GM13977 (cell line): ENCODE data around the gene CRELD2.

Experiments
- DNase-seq: peaks from one replicate; pipeline ENCODE4 v3.0.0; 2012; ENCODE audit warnings: low spot score
- CTCF ChIP-seq: IDR thresholded peaks from 2 replicates; pipeline ENCODE4 v1.5.1; 2012; ENCODE audit warnings: mild to moderate bottlenecking, control low read depth; ENCODE audit not compliant: insufficient read depth; ENCODE audit errors: extremely low read depth, missing control alignments
- in situ Hi-C: fragments of 300-500 bp; cut with MboI; formaldehyde crosslinking; loops from one replicate; pipeline ENCODE4 v1.12.0; 2022; ENCODE audit warnings: low sequenced_read_pairs, low pct_unique_long_range_greater_than_20kb, mixed read lengths, inconsistent platforms; ENCODE audit not compliant: unreplicated experiment

Gene CRELD2

GRCh38 chr22:49928185-49928495 is 9.7 kb downstream of the CRELD2 start:
- no peak for DNase-seq
- in situ Hi-C loops = loop anchor here (25.0 kb wide), 1 partner anchor 109 kb away; no protein-coding TSS in a partner anchor
- no peak for TF ChIP-seq CTCF

GRCh38 chr22:49928555-49929210 is 10.2 kb downstream of the CRELD2 start:
- in situ Hi-C loops = loop anchor here (25.0 kb wide), 1 partner anchor 109 kb away; no protein-coding TSS in a partner anchor
- no peak for DNase-seq
- TF ChIP-seq CTCF = no peak

- DNase-seq = peak; percentile 90
These were observed 11.0 kb downstream of the CRELD2 start for GRCh38 chr22:49929211-49929979.

GRCh38 chr22:49929994-49930575 is 11.7 kb downstream of the CRELD2 start:
- no peak for DNase-seq
- TF ChIP-seq CTCF = no peak
- in situ Hi-C loops = loop anchor here (25.0 kb wide), 1 partner anchor 107 kb away; no protein-coding TSS in a partner anchor

More at GRCh38 chr22:49929211-49929979, 11.0 kb downstream of the CRELD2 start:
- peak; percentile 95 for TF ChIP-seq CTCF
- in situ Hi-C loops = loop anchor here (25.0 kb wide), 1 partner anchor 108 kb away; no protein-coding TSS in a partner anchor

GRCh38 chr22:49930596-49931412 is 12.4 kb downstream of the CRELD2 start:
- in situ Hi-C loops = loop anchor here (25.0 kb wide), 1 partner anchor 106 kb away; no protein-coding TSS in a partner anchor
- peak; percentile 81 for TF ChIP-seq CTCF
- peak; percentile 79 for DNase-seq
